Measurements from ENCODE around the gene ASXL2. TPM values are rescaled to one million over a fixed set of nuclear protein-coding genes. Genes with fewer than 3 reads are reported as not detected.
"Not testable (repeated sequence)": the region's sequence is repeated elsewhere in the genome, so short reads cannot be mapped to it uniquely, and the experiment has no call there.

Gene ASXL2
- total and polyA plus RNA-seq, 9 donors, result 8.0 to 14.9 (median 12.1) TPM

GRCh38 chr2:25720575-25720974 is 157.7 kb downstream of the ASXL2 start:
- Histone ChIP-seq H3K27ac (ENCODE audit: low read length) (no peak overlapping the region), H3K36me3 (ENCODE audit: control insufficient read depth, insufficient read depth, low read length) (no peaks in the 10 kb centered on the region), H3K4me3 (ENCODE audit: low read length) (no peak overlapping the region), H3K4me1 (ENCODE audit: control insufficient read depth, insufficient read depth, low read length) (no peaks in the 10 kb centered on the region), H3K27me3 (ENCODE audit: control insufficient read depth, insufficient read depth, low read length) (peaks cover 4% of the 10 kb centered on the region), H3K9me3 (replicated peaks; ENCODE audit: control insufficient read depth, low read depth, low read length) (no peaks in the 10 kb centered on the region)
- WGBS (ENCODE audit: insufficient coverage), result 43% methylated on average over 1 of the region's 1 CpG
- no peak for DNase-seq

GRCh38 chr2:25714740-25715139 is 163.5 kb downstream of the ASXL2 start:
- WGBS (ENCODE audit: insufficient coverage), result 75% methylated on average over 1 of the region's 1 CpG

GRCh38 chr2:25712455-25712854 is 165.8 kb downstream of the ASXL2 start:
- Histone ChIP-seq H3K27me3 (ENCODE audit: control insufficient read depth, insufficient read depth, low read length) (peaks cover 2% of the 10 kb centered on the region), H3K27ac (ENCODE audit: low read length) (no peak overlapping the region), H3K9me3 (replicated peaks; ENCODE audit: control insufficient read depth, low read depth, low read length) (no peaks in the 10 kb centered on the region), H3K4me3 (ENCODE audit: low read length) (no peak overlapping the region), H3K36me3 (ENCODE audit: control insufficient read depth, insufficient read depth, low read length) (no peaks in the 10 kb centered on the region), H3K4me1 (ENCODE audit: control insufficient read depth, insufficient read depth, low read length) (no peaks in the 10 kb centered on the region)
- DNase-seq, result no peak
- no CpG with 5 or more reads among the region's 5 CpGs for WGBS (ENCODE audit: insufficient coverage)

More at GRCh38 chr2:25714740-25715139, 163.5 kb downstream of the ASXL2 start:
- H3K9me3 ChIP-seq (replicated peaks; ENCODE audit: control insufficient read depth, low read depth, low read length), result no peaks in the 10 kb centered on the region
- no peaks in the 10 kb centered on the region for H3K36me3 ChIP-seq (ENCODE audit: control insufficient read depth, insufficient read depth, low read length)
- no peak overlapping the region for H3K27ac ChIP-seq (ENCODE audit: low read length)
- H3K4me1 ChIP-seq (ENCODE audit: control insufficient read depth, insufficient read depth, low read length), result no peaks in the 10 kb centered on the region
- no peak overlapping the region for H3K4me3 ChIP-seq (ENCODE audit: low read length)
- peaks cover 2% of the 10 kb centered on the region for H3K27me3 ChIP-seq (ENCODE audit: control insufficient read depth, insufficient read depth, low read length)
- DNase-seq, result no peak

GRCh38 chr2:25711675-25712354 is 166.5 kb downstream of the ASXL2 start:
- no peak overlapping the region for H3K4me3 ChIP-seq (ENCODE audit: low read length)
- DNase-seq, result peak; percentile 27

GRCh38 chr2:25710750-25711149 is 167.5 kb downstream of the ASXL2 start:
- no peak overlapping the region for H3K27ac ChIP-seq (ENCODE audit: low read length)
- no peak overlapping the region for H3K4me3 ChIP-seq (ENCODE audit: low read length)
- H3K27me3 ChIP-seq (ENCODE audit: control insufficient read depth, insufficient read depth, low read length), result peaks cover 2% of the 10 kb centered on the region
- no peaks in the 10 kb centered on the region for H3K9me3 ChIP-seq (replicated peaks; ENCODE audit: control insufficient read depth, low read depth, low read length)
- no peaks in the 10 kb centered on the region for H3K4me1 ChIP-seq (ENCODE audit: control insufficient read depth, insufficient read depth, low read length)
- no peak for DNase-seq
- WGBS (ENCODE audit: insufficient coverage), result no CpG with 5 or more reads among the region's 3 CpGs
- no peaks in the 10 kb centered on the region for H3K36me3 ChIP-seq (ENCODE audit: control insufficient read depth, insufficient read depth, low read length)

More at GRCh38 chr2:25711675-25712354, 166.5 kb downstream of the ASXL2 start:
- Histone ChIP-seq H3K27ac (ENCODE audit: low read length) (no peak overlapping the region), H3K36me3 (ENCODE audit: control insufficient read depth, insufficient read depth, low read length) (no peaks in the 10 kb centered on the region), H3K9me3 (replicated peaks; ENCODE audit: control insufficient read depth, low read depth, low read length) (no peaks in the 10 kb centered on the region), H3K27me3 (ENCODE audit: control insufficient read depth, insufficient read depth, low read length) (peaks cover 2% of the 10 kb centered on the region), H3K4me1 (ENCODE audit: control insufficient read depth, insufficient read depth, low read length) (no peaks in the 10 kb centered on the region)
- 4% methylated on average over 6 of the region's 12 CpGs for WGBS (ENCODE audit: insufficient coverage)

- Histone ChIP-seq H3K36me3 (ENCODE audit: control insufficient read depth, insufficient read depth, low read length) (no peaks in the 10 kb centered on the region), H3K9me3 (replicated peaks; ENCODE audit: control insufficient read depth, low read depth, low read length) (no peaks in the 10 kb centered on the region), H3K27me3 (ENCODE audit: control insufficient read depth, insufficient read depth, low read length) (peaks cover 2% of the 10 kb centered on the region), H3K4me3 (ENCODE audit: low read length) (no peak overlapping the region), H3K4me1 (ENCODE audit: control insufficient read depth, insufficient read depth, low read length) (no peaks in the 10 kb centered on the region), H3K27ac (ENCODE audit: low read length) (no peak overlapping the region)
- DNase-seq, result no peak
- WGBS (ENCODE audit: insufficient coverage), result no CpG with 5 or more reads among the region's 2 CpGs
These were observed 168.9 kb downstream of the ASXL2 start for GRCh38 chr2:25709349-25709748.

- no peaks in the 10 kb centered on the region for H3K9me3 ChIP-seq (replicated peaks; ENCODE audit: control insufficient read depth, low read depth, low read length)
- no peak overlapping the region for H3K27ac ChIP-seq (ENCODE audit: low read length)
- H3K4me1 ChIP-seq (ENCODE audit: control insufficient read depth, insufficient read depth, low read length), result no peaks in the 10 kb centered on the region
- peaks cover 2% of the 10 kb centered on the region for H3K27me3 ChIP-seq (ENCODE audit: control insufficient read depth, insufficient read depth, low read length)
- no peaks in the 10 kb centered on the region for H3K36me3 ChIP-seq (ENCODE audit: control insufficient read depth, insufficient read depth, low read length)
- DNase-seq, result no peak
- 45% methylated on average over 4 of the region's 5 CpGs for WGBS (ENCODE audit: insufficient coverage)
- H3K4me3 ChIP-seq (ENCODE audit: low read length), result no peak overlapping the region
These were observed 170.2 kb downstream of the ASXL2 start for GRCh38 chr2:25707927-25708590.

- not testable (repeated sequence) for H3K27ac ChIP-seq (ENCODE audit: low read length); DNase-seq; H3K4me3 ChIP-seq (ENCODE audit: low read length); H3K36me3 ChIP-seq (ENCODE audit: control insufficient read depth, insufficient read depth, low read length); H3K4me1 ChIP-seq (ENCODE audit: control insufficient read depth, insufficient read depth, low read length); H3K9me3 ChIP-seq (replicated peaks; ENCODE audit: control insufficient read depth, low read depth, low read length); H3K27me3 ChIP-seq (ENCODE audit: control insufficient read depth, insufficient read depth, low read length)
- WGBS (ENCODE audit: insufficient coverage), result 94% methylated on average over 6 of the region's 33 CpGs
These were observed 172.7 kb downstream of the ASXL2 start for GRCh38 chr2:25705575-25705974.

GRCh38 chr2:25701801-25702200 is 176.5 kb downstream of the ASXL2 start:
- WGBS (ENCODE audit: insufficient coverage), result 70% methylated on average over 9 of the region's 9 CpGs
- Histone ChIP-seq H3K27me3 (ENCODE audit: control insufficient read depth, insufficient read depth, low read length) (peaks cover 8% of the 10 kb centered on the region), H3K9me3 (replicated peaks; ENCODE audit: control insufficient read depth, low read depth, low read length) (no peaks in the 10 kb centered on the region), H3K4me3 (ENCODE audit: low read length) (no peak overlapping the region), H3K4me1 (ENCODE audit: control insufficient read depth, insufficient read depth, low read length) (peaks cover 6% of the 10 kb centered on the region), H3K36me3 (ENCODE audit: control insufficient read depth, insufficient read depth, low read length) (no peaks in the 10 kb centered on the region), H3K27ac (ENCODE audit: low read length) (no peak overlapping the region)
- no peak for DNase-seq

- DNase-seq, result peak; percentile 16
- Histone ChIP-seq H3K27me3 (ENCODE audit: control insufficient read depth, insufficient read depth, low read length) (peaks cover 8% of the 10 kb centered on the region), H3K4me1 (ENCODE audit: control insufficient read depth, insufficient read depth, low read length) (peaks cover 6% of the 10 kb centered on the region), H3K27ac (ENCODE audit: low read length) (no peak overlapping the region), H3K36me3 (ENCODE audit: control insufficient read depth, insufficient read depth, low read length) (no peaks in the 10 kb centered on the region), H3K9me3 (replicated peaks; ENCODE audit: control insufficient read depth, low read depth, low read length) (no peaks in the 10 kb centered on the region), H3K4me3 (ENCODE audit: low read length) (no peak overlapping the region)
- 20% methylated on average over 1 of the region's 6 CpGs for WGBS (ENCODE audit: insufficient coverage)
These were observed 178.0 kb downstream of the ASXL2 start for GRCh38 chr2:25700221-25700660.

Data from muscle of leg (tissue), 11 donors.